GM21528 (cell line): Measurements from ENCODE around the gene PPP1R14C.

ENCODE experiments used
- ATAC-seq: cut with Tn5 transposase; IDR thresholded peaks from one replicate; pipeline ENCODE4 v1.9.1; 2021; ENCODE audit warnings: mild to moderate bottlenecking, moderate library complexity; ENCODE audit not compliant: unreplicated experiment, low FRiP score

PPP1R14C gene

GRCh38 chr6:150288456-150288855 is 145.6 kb downstream of the PPP1R14C start:
- no peak for ATAC-seq

- ATAC-seq, result no peak
These were observed 146.7 kb downstream of the PPP1R14C start for GRCh38 chr6:150289454-150290071.

- no peak for ATAC-seq
These were observed 147.6 kb downstream of the PPP1R14C start for GRCh38 chr6:150290429-150290828.

- ATAC-seq, result no peak
These were observed 149.3 kb downstream of the PPP1R14C start for GRCh38 chr6:150291968-150292710.

GRCh38 chr6:150293019-150293418 is 150.2 kb downstream of the PPP1R14C start:
- no peak for ATAC-seq

- ATAC-seq, result no peak
These were observed 150.8 kb downstream of the PPP1R14C start for GRCh38 chr6:150293423-150294173.

- no peak for ATAC-seq
These were observed 154.0 kb downstream of the PPP1R14C start for GRCh38 chr6:150296890-150297289.

- no peak for ATAC-seq
These were observed 154.6 kb downstream of the PPP1R14C start for GRCh38 chr6:150297327-150298029.

GRCh38 chr6:150298030-150298380 is 155.2 kb downstream of the PPP1R14C start:
- no peak for ATAC-seq

- ATAC-seq, result no peak
These were observed 155.8 kb downstream of the PPP1R14C start for GRCh38 chr6:150298676-150299075.
